Liver (tissue), 9 donors: Measurements from ENCODE around the gene PTN. TPM values are rescaled to one million over a fixed set of nuclear protein-coding genes. Genes with fewer than 3 reads are reported as not detected.

Experiments
- DNase-seq: peaks from one replicate; pipeline ENCODE4 v3.0.0-alpha.2; 2017; ENCODE audit warnings: low spot score
- H3K27ac ChIP-seq, 2 donors: one replicate each; pipeline ENCODE4 v1.7.0; 2013; ENCODE audit warnings: inconsistent platforms in 2 of 2, low read length in 2 of 2, control low read depth in 1 of 2, low read depth in 1 of 2, mild to moderate bottlenecking in 1 of 2
- H3K27me3 ChIP-seq, 4 donors: one replicate each; pipeline versions ENCODE4 v1.6.1 to v1.7.0; 2013; ENCODE audit warnings: low read length in 3 of 4, inconsistent platforms in 1 of 4, mild to moderate bottlenecking in 1 of 4, moderate library complexity in 1 of 4; ENCODE audit not compliant: control insufficient read depth in 4 of 4, insufficient read depth in 4 of 4
- H3K36me3 ChIP-seq, 4 donors: one replicate each; pipeline versions ENCODE4 v1.6.1 to v1.7.0; 2013; ENCODE audit warnings: low read length in 3 of 4, mild to moderate bottlenecking in 3 of 4, low read depth in 1 of 4, moderate library complexity in 1 of 4; ENCODE audit not compliant: control insufficient read depth in 4 of 4, insufficient read depth in 3 of 4
- H3K4me1 ChIP-seq, 4 donors: one replicate each; pipeline versions ENCODE4 v1.6.1 to v1.7.0; 2013; ENCODE audit warnings: low read length in 3 of 4, mild to moderate bottlenecking in 3 of 4, moderate library complexity in 1 of 4; ENCODE audit not compliant: control insufficient read depth in 4 of 4, insufficient read depth in 4 of 4
- H3K4me3 ChIP-seq, 3 donors: one replicate each; pipeline versions ENCODE4 v1.6.1 to v1.7.0; 2013; ENCODE audit warnings: low read length in 3 of 3, control low read depth in 1 of 3, low read depth in 1 of 3, mild to moderate bottlenecking in 1 of 3
- H3K9ac ChIP-seq, 2 donors: one replicate each; pipeline ENCODE4 v1.7.0; 2013; ENCODE audit warnings: low read length in 2 of 2, mild to moderate bottlenecking in 2 of 2, moderate library complexity in 2 of 2, control low read depth in 1 of 2, low read depth in 1 of 2
- H3K9me3 ChIP-seq, 4 donors: one replicate each; pipeline versions ENCODE4 v1.6.1 to v1.7.0; 2013; ENCODE audit warnings: low read length in 3 of 4; ENCODE audit not compliant: control insufficient read depth in 4 of 4
- EGR1 ChIP-seq, 2 donors: IDR thresholded peaks; 2 replicates each; pipeline ENCODE4 v1.6.1; 2016 to 2018; ENCODE audit warnings: antibody characterized with exemption in 2 of 2, low read depth in 2 of 2
- FOXA1 ChIP-seq: IDR thresholded peaks from 2 replicates; pipeline ENCODE4 v1.6.1; 2016; ENCODE audit warnings: antibody characterized with exemption
- FOXA2 ChIP-seq: IDR thresholded peaks from 2 replicates; pipeline ENCODE4 v1.6.1; 2016; ENCODE audit warnings: antibody characterized with exemption
- GABPA ChIP-seq, 2 donors: IDR thresholded peaks in 1 of 2; conservative IDR thresholded peaks in 1 of 2; 2 replicates each; pipeline ENCODE4 v1.6.1; 2016; ENCODE audit warnings: antibody characterized with exemption in 2 of 2, mild to moderate bottlenecking in 1 of 2, moderate library complexity in 1 of 2
- HNF4A ChIP-seq, 2 donors: conservative IDR thresholded peaks; 2 replicates each; pipeline ENCODE4 v1.6.1; 2016; ENCODE audit warnings: antibody characterized with exemption in 2 of 2, mild to moderate bottlenecking in 2 of 2
- HNF4G ChIP-seq: IDR thresholded peaks from 2 replicates; pipeline ENCODE4 v1.6.1; 2016; ENCODE audit warnings: antibody characterized with exemption
- JUND ChIP-seq, 2 donors: IDR thresholded peaks; 2 replicates each; pipeline ENCODE4 v1.6.1; 2016; ENCODE audit warnings: antibody characterized with exemption in 2 of 2
- MAX ChIP-seq: IDR thresholded peaks from 2 replicates; pipeline ENCODE4 v1.6.1; 2016; ENCODE audit warnings: antibody characterized with exemption
- NR2F2 ChIP-seq: IDR thresholded peaks from 2 replicates; pipeline ENCODE4 v1.6.1; 2016; ENCODE audit warnings: antibody characterized with exemption
- RAD21 ChIP-seq, 2 donors: IDR thresholded peaks; 2 replicates each; pipeline ENCODE4 v1.6.1; 2016; ENCODE audit warnings: antibody characterized with exemption in 2 of 2, mild to moderate bottlenecking in 2 of 2
- RXRA ChIP-seq, 2 donors: IDR thresholded peaks; 2 replicates each; pipeline ENCODE4 v1.6.1; 2017 to 2018; ENCODE audit warnings: antibody characterized with exemption in 2 of 2, mild to moderate bottlenecking in 1 of 2
- SP1 ChIP-seq: IDR thresholded peaks from 2 replicates; pipeline ENCODE4 v1.6.1; 2018; ENCODE audit warnings: antibody characterized with exemption, mild to moderate bottlenecking
- TAF1 ChIP-seq: conservative IDR thresholded peaks from 2 replicates; pipeline ENCODE4 v1.6.1; 2016; ENCODE audit warnings: antibody characterized with exemption, mild to moderate bottlenecking
- YY1 ChIP-seq: IDR thresholded peaks from 2 replicates; pipeline ENCODE4 v1.6.1; 2016; ENCODE audit warnings: antibody characterized with exemption, mild to moderate bottlenecking
- ZBTB33 ChIP-seq: IDR thresholded peaks from 2 replicates; pipeline ENCODE4 v1.6.1; 2016; ENCODE audit warnings: antibody characterized with exemption
- WGBS: extraction: QIAGEN DNeasy Blood & Tissue Kit; methylation state at CpG from one replicate; pipeline ENCODE4 v1.1.7; 2013; 5-methylcytosine and 5-hydroxymethylcytosine counted together
- polyA plus RNA-seq, 2 donors: library from polyadenylated mRNA; stranded (reverse) in 1 of 2; unstranded in 1 of 2; fragments of 200-250 nt in 1 of 2; fragments of >200 nt in 1 of 2; fragmentation: Nextera tagmentation in 1 of 2; extraction: Ambion mirVana in 1 of 2; gene quantifications; one replicate each; pipeline versions ENCODE4 v1.2.1 to v1.2.3, GENCODE V29; 2013 to 2015
- total RNA-seq, 2 donors: library from RNA; depleted of rRNA; stranded (reverse); fragments of >200 nt; gene quantifications; one replicate each; pipeline ENCODE4 v1.2.3, GENCODE V29; 2014
- TF ChIP-seq, protein P1 (sequence below): fragments of 150-350 bp; IDR thresholded peaks from 2 replicates; pipeline ENCODE4 v1.5.1; 2017; ENCODE audit warnings: improper control_type of control experiment, low read depth, low read length; ENCODE audit not compliant: missing input control
- TF ChIP-seq, protein P2 (sequence below): IDR thresholded peaks from 2 replicates; pipeline ENCODE4 v1.6.1; 2016; ENCODE audit warnings: antibody characterized with exemption, mild to moderate bottlenecking
- TF ChIP-seq, protein P3 (sequence below): IDR thresholded peaks from 2 replicates; pipeline ENCODE4 v1.6.1; 2016; ENCODE audit warnings: antibody characterized with exemption
- donor health status: healthy.
- donor health status: healthy.
- donor health status: healthy.
- donor health status: healthy.
- donor health status: healthy.

The PTN gene
- total and polyA plus RNA-seq, 4 donors, result 0.50 to 4.8 (median 1.6) TPM

DNA sequence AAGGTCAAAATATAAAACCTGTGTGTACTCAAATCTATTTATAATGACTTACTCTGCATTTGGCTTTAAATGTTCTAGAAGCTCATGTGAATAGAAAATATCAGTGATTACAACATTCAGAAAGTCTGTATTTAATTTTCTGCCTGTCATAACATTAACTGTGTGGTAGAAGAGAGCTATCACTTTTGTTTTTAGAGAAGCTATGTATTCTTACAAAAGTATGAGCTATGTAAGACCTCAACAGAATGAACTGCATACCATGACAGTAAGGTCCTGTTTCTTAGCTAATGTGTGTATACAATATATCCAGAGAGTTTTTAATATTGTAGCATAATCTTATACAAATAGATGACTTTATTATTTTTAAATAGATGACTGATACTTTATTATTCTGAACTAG lies 61.5 kb downstream of the PTN start:
- Histone ChIP-seq H3K27ac (no peak overlapping the region), H3K27me3 (no peaks in the 10 kb centered on the region), H3K4me1 (no peaks in the 10 kb centered on the region), H3K36me3 (no peaks in the 10 kb centered on the region), H3K4me3 (no peak overlapping the region), H3K9me3 (no peaks in the 10 kb centered on the region), H3K9ac (no peak overlapping the region)
- no peak for TF ChIP-seq MAX
- no peak for TF ChIP-seq RAD21 (IDR thresholded peaks at IDR 0.05)
- no peak for TF ChIP-seq JUND (IDR thresholded peaks at IDR 0.05)
- no peak for TF ChIP-seq FOXA2
- TF ChIP-seq EGR1 (IDR thresholded peaks at IDR 0.05; ENCODE audit: low read depth in 2 of 2), result no peak
- TF ChIP-seq NR2F2, result no peak
- no peak for TF ChIP-seq TAF1
- no peak for TF ChIP-seq SP1
- no peak for TF ChIP-seq ZBTB33
- no peak for TF ChIP-seq GABPA (IDR thresholded peaks at IDR 0.05 in 1 of 2, conservative IDR thresholded peaks at IDR 0.05 in 1 of 2)
- TF ChIP-seq YY1, result no peak
- no peak for TF ChIP-seq FOXA1
- TF ChIP-seq RXRA (IDR thresholded peaks at IDR 0.05), result no peak
- TF ChIP-seq, protein P1, sequence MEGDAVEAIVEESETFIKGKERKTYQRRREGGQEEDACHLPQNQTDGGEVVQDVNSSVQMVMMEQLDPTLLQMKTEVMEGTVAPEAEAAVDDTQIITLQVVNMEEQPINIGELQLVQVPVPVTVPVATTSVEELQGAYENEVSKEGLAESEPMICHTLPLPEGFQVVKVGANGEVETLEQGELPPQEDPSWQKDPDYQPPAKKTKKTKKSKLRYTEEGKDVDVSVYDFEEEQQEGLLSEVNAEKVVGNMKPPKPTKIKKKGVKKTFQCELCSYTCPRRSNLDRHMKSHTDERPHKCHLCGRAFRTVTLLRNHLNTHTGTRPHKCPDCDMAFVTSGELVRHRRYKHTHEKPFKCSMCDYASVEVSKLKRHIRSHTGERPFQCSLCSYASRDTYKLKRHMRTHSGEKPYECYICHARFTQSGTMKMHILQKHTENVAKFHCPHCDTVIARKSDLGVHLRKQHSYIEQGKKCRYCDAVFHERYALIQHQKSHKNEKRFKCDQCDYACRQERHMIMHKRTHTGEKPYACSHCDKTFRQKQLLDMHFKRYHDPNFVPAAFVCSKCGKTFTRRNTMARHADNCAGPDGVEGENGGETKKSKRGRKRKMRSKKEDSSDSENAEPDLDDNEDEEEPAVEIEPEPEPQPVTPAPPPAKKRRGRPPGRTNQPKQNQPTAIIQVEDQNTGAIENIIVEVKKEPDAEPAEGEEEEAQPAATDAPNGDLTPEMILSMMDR, result no peak
- TF ChIP-seq HNF4G, result no peak
- TF ChIP-seq, protein P2, sequence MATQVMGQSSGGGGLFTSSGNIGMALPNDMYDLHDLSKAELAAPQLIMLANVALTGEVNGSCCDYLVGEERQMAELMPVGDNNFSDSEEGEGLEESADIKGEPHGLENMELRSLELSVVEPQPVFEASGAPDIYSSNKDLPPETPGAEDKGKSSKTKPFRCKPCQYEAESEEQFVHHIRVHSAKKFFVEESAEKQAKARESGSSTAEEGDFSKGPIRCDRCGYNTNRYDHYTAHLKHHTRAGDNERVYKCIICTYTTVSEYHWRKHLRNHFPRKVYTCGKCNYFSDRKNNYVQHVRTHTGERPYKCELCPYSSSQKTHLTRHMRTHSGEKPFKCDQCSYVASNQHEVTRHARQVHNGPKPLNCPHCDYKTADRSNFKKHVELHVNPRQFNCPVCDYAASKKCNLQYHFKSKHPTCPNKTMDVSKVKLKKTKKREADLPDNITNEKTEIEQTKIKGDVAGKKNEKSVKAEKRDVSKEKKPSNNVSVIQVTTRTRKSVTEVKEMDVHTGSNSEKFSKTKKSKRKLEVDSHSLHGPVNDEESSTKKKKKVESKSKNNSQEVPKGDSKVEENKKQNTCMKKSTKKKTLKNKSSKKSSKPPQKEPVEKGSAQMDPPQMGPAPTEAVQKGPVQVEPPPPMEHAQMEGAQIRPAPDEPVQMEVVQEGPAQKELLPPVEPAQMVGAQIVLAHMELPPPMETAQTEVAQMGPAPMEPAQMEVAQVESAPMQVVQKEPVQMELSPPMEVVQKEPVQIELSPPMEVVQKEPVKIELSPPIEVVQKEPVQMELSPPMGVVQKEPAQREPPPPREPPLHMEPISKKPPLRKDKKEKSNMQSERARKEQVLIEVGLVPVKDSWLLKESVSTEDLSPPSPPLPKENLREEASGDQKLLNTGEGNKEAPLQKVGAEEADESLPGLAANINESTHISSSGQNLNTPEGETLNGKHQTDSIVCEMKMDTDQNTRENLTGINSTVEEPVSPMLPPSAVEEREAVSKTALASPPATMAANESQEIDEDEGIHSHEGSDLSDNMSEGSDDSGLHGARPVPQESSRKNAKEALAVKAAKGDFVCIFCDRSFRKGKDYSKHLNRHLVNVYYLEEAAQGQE, result no peak
- no peak for TF ChIP-seq HNF4A (conservative IDR thresholded peaks at IDR 0.05)
- DNase-seq, result no peak

DNA sequence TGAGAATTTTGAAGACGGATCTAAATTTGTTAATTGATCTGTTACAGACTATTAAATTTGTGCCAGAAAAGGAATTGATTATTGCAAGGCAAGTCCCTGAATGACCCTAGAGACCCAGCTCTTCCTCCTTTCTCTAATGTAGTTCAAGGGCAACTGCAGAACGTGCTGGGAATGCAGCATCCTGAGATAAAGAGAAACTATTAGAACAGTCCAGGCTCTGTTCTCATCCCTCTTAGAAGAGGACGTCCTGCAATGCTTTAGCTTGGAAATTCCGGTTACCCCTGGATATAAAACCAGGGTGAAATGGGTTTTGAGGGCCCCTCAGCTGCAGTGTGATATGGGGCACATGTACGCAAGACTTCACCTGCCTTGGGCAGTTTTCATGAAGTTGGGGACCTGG lies 67.3 kb downstream of the PTN start:
- H3K27ac ChIP-seq, result no peak overlapping the region
- WGBS, result 67% methylated on average over 5 of the region's 5 CpGs
- no peak overlapping the region for H3K4me3 ChIP-seq
- H3K4me1 ChIP-seq, result peaks cover 0 to 16% (median 6%) of the 10 kb centered on the region in 4 donors
- no peaks in the 10 kb centered on the region for H3K36me3 ChIP-seq
- no peak overlapping the region for H3K9ac ChIP-seq
- no peak for DNase-seq
- H3K27me3 ChIP-seq, result no peaks in the 10 kb centered on the region
- no peaks in the 10 kb centered on the region for H3K9me3 ChIP-seq
- TF ChIP-seq TAF1, result no peak
- no peak for TF ChIP-seq GABPA (IDR thresholded peaks at IDR 0.05 in 1 of 2, conservative IDR thresholded peaks at IDR 0.05 in 1 of 2)
- TF ChIP-seq, protein P2, result no peak
- TF ChIP-seq NR2F2, result no peak
- no peak for TF ChIP-seq RXRA (IDR thresholded peaks at IDR 0.05)
- no peak for TF ChIP-seq FOXA1
- TF ChIP-seq, protein P3, sequence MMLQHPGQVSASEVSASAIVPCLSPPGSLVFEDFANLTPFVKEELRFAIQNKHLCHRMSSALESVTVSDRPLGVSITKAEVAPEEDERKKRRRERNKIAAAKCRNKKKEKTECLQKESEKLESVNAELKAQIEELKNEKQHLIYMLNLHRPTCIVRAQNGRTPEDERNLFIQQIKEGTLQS, result no peak
- TF ChIP-seq JUND (IDR thresholded peaks at IDR 0.05), result no peak
- no peak for TF ChIP-seq SP1
- TF ChIP-seq HNF4A (conservative IDR thresholded peaks at IDR 0.05), result no peak
- TF ChIP-seq, protein P1, result no peak
